HCT116 (cell line): ENCODE results near the gene SIAH2. TPM values are rescaled to one million over a fixed set of nuclear protein-coding genes. Genes with fewer than 3 reads are reported as not detected.

Source experiments
- ATAC-seq: fragments of 200-7000 bp; cut with Tn5 transposase; 2 replicates; pipeline ENCODE4 v1.9.1; 2020; ENCODE audit warnings: mild to moderate bottlenecking, moderate library complexity
- BruUV-seq: library from RNA; stranded (reverse); fragments of 400-500 nt; replicated peaks from 2 replicates; lab custom pipeline; 2021; lab: Mats Ljungman, UMichigan
- CTCF ChIA-PET: fragments of 300-600 bp; sonication (Branson Sonifier 250); formaldehyde crosslinking; loops from one replicate; lab custom pipeline; 2021; ENCODE audit warnings: antibody characterized with exemption; lab: Charles Lee
- POLR2A ChIA-PET: fragments of 300-600, 350-600 bp; sonication (Branson Sonifier 250); formaldehyde crosslinking; loops from one replicate; lab custom pipeline; 2021; ENCODE audit warnings: antibody characterized with exemption; lab: Charles Lee
- RAD21 ChIA-PET, 2 experiments: fragments of 300-600 bp; sonication (Branson Sonifier 250); formaldehyde crosslinking; loops; one replicate each; lab custom pipeline; 2023; ENCODE audit warnings: low total read pairs in 2 of 2; ENCODE audit not compliant: uncharacterized antibody in 2 of 2, unreplicated experiment in 2 of 2, low non-redundant PET in 1 of 2; lab: Charles Lee
- DNase-seq: peaks from one replicate; pipeline ENCODE4 v3.0.0-alpha.2; 2010; ENCODE audit warnings: low read depth, low spot score
- H2AFZ ChIP-seq: fragments of 200-600 bp; shearing (Covaris generic), sonication (generic); 2 replicates; pipeline ENCODE4 v1.6.1; 2017; ENCODE audit warnings: low read depth, mixed run types, mixed read lengths, antibody characterized with exemption, low read length; ENCODE audit not compliant: poor library complexity, severe bottlenecking
- H3K27ac ChIP-seq: 2 replicates; pipeline ENCODE4 v1.5.1; 2012; ENCODE audit warnings: low read depth, low read length
- H3K27me3 ChIP-seq: fragments of 200-600 bp; sonication (generic); 2 replicates; pipeline ENCODE4 v1.6.1; 2016; ENCODE audit warnings: mixed run types, low read length, mixed read lengths; ENCODE audit not compliant: insufficient read depth
- H3K36me3 ChIP-seq, 2 experiments: fragments of 200-500 bp in 1 of 2; fragments of 200-600 bp in 1 of 2; sonication (Bioruptor generic) in 1 of 2; sonication (generic) in 1 of 2; 2 replicates each; pipeline versions ENCODE4 v1.5.1 to v1.6.1; 2014 to 2016; ENCODE audit warnings: low read length in 2 of 2, inconsistent platforms in 1 of 2, mixed read lengths in 1 of 2, mixed run types in 1 of 2; ENCODE audit not compliant: insufficient read depth in 2 of 2, control insufficient read depth in 1 of 2
- H3K4me1 ChIP-seq, 2 experiments: fragments of 200-600 bp in 1 of 2; sonication (generic) in 1 of 2; 2 replicates each; pipeline versions ENCODE4 v1.5.1 to v1.6.1; 2012 to 2017; ENCODE audit warnings: low read length in 2 of 2, inconsistent platforms in 1 of 2, mild to moderate bottlenecking in 1 of 2, mixed read lengths in 1 of 2, mixed run types in 1 of 2, moderate library complexity in 1 of 2; ENCODE audit not compliant: insufficient read depth in 2 of 2, control insufficient read depth in 1 of 2
- H3K4me2 ChIP-seq: fragments of 200-600 bp; sonication (generic); 2 replicates; pipeline ENCODE4 v1.6.1; 2017; ENCODE audit warnings: mixed run types, low read length, mixed read lengths
- H3K4me3 ChIP-seq, 2 experiments: fragments of 200-600 bp in 1 of 2; sonication (generic) in 1 of 2; replicated peaks in 1 of 2; 2 replicates each; pipeline ENCODE4 v1.5.1; 2011 to 2016; ENCODE audit warnings: low read length in 2 of 2, control low read depth in 1 of 2, low read depth in 1 of 2, mild to moderate bottlenecking in 1 of 2, mixed read lengths in 1 of 2, mixed run types in 1 of 2
- H3K79me2 ChIP-seq: fragments of 200-600 bp; sonication (generic); 2 replicates; pipeline ENCODE4 v1.6.1; 2017; ENCODE audit warnings: mild to moderate bottlenecking, mixed run types, low read length, moderate library complexity, mixed read lengths; ENCODE audit not compliant: insufficient read depth
- H3K9ac ChIP-seq: fragments of 200-600 bp; sonication (generic); 2 replicates; pipeline ENCODE4 v1.6.1; 2016; ENCODE audit warnings: low read length, mixed read lengths
- H3K9me2 ChIP-seq: fragments of 200-600 bp; sonication (generic), shearing (Covaris generic); 2 replicates; pipeline ENCODE4 v1.6.1; 2017; ENCODE audit warnings: mixed run types, mild to moderate bottlenecking, moderate library complexity; ENCODE audit not compliant: insufficient read depth
- H3K9me3 ChIP-seq, 2 experiments: fragments of 200-500 bp in 1 of 2; fragments of 200-600 bp in 1 of 2; sonication (Bioruptor generic) in 1 of 2; sonication (generic) in 1 of 2; 2 replicates each; pipeline ENCODE4 v1.6.1; 2014 to 2017; ENCODE audit warnings: low read length in 2 of 2, mixed read lengths in 2 of 2, inconsistent platforms in 1 of 2, low read depth in 1 of 2, mild to moderate bottlenecking in 1 of 2, mixed run types in 1 of 2, moderate library complexity in 1 of 2; ENCODE audit not compliant: control insufficient read depth in 1 of 2, insufficient read depth in 1 of 2
- H4K20me1 ChIP-seq: fragments of 200-600 bp; sonication (generic), shearing (Covaris generic); 2 replicates; pipeline ENCODE4 v1.6.1; 2017; ENCODE audit warnings: mixed run types, mild to moderate bottlenecking, moderate library complexity; ENCODE audit not compliant: insufficient read depth
- ATF3 ChIP-seq: IDR thresholded peaks from 2 replicates; pipeline ENCODE4 v1.6.1; 2012
- CBX3 ChIP-seq: IDR thresholded peaks from 2 replicates; pipeline ENCODE4 v1.6.1; 2012; ENCODE audit warnings: low read depth
- ELF1 ChIP-seq: IDR thresholded peaks from 2 replicates; pipeline ENCODE4 v1.6.1; 2012; ENCODE audit warnings: low read depth, borderline replicate concordance
- EZH2phosphoT487 ChIP-seq: fragments of 200-600 bp; IDR thresholded peaks from 2 replicates; pipeline ENCODE4 v1.6.1; 2018; ENCODE audit warnings: antibody characterized with exemption, borderline replicate concordance
- FOSL1 ChIP-seq: IDR thresholded peaks from 2 replicates; pipeline ENCODE4 v1.6.1; 2012; ENCODE audit warnings: low read depth
- JUND ChIP-seq: IDR thresholded peaks from 2 replicates; pipeline ENCODE4 v1.6.1; 2012
- POLR2A ChIP-seq: IDR thresholded peaks from 2 replicates; pipeline ENCODE4 v1.7.0; 2011; ENCODE audit warnings: borderline replicate concordance; ENCODE audit not compliant: insufficient read depth, insufficient read length; ENCODE audit errors: extremely low read depth
- POLR2AphosphoS5 ChIP-seq: IDR thresholded peaks from 2 replicates; pipeline ENCODE4 v1.6.1; 2011; ENCODE audit warnings: mild to moderate bottlenecking, low read depth, low read length, moderate library complexity
- RAD21 ChIP-seq: IDR thresholded peaks from 2 replicates; pipeline ENCODE4 v1.6.1; 2012; ENCODE audit warnings: low read depth, mild to moderate bottlenecking
- REST ChIP-seq: IDR thresholded peaks from 2 replicates; pipeline ENCODE4 v1.6.1; 2012; ENCODE audit warnings: low read depth
- SP1 ChIP-seq: IDR thresholded peaks from 2 replicates; pipeline ENCODE4 v1.6.1; 2012; ENCODE audit warnings: low read depth
- TCF7L2 ChIP-seq: IDR thresholded peaks from 2 replicates; pipeline ENCODE4 v1.7.0; 2011; ENCODE audit warnings: borderline replicate concordance, inconsistent platforms; ENCODE audit not compliant: insufficient read depth, insufficient read length; ENCODE audit errors: extremely low read depth
- YY1 ChIP-seq: IDR thresholded peaks from 2 replicates; pipeline ENCODE4 v1.6.1; 2011; ENCODE audit warnings: low read length, low read depth, moderate library complexity, mild to moderate bottlenecking; ENCODE audit not compliant: insufficient replicate concordance; ENCODE audit errors: extremely low read depth
- intact Hi-C: fragments of 100-400 bp; cut with micrococcal nuclease; formaldehyde crosslinking; loops from 2 replicates; pipeline ENCODE4 v1.10.0; 2022
- total RNA-seq: library from RNA; stranded (reverse); gene quantifications from one replicate; pipeline ENCODE4 v1.2.1, GENCODE V29; 2021; ENCODE audit not compliant: unreplicated experiment
- TF ChIP-seq, protein P1 (sequence below): IDR thresholded peaks from 2 replicates; pipeline ENCODE4 v1.6.1; 2012

The SIAH2 gene
- total RNA-seq, 1 experiment from 2014 or later = 39.9 TPM

DNA sequence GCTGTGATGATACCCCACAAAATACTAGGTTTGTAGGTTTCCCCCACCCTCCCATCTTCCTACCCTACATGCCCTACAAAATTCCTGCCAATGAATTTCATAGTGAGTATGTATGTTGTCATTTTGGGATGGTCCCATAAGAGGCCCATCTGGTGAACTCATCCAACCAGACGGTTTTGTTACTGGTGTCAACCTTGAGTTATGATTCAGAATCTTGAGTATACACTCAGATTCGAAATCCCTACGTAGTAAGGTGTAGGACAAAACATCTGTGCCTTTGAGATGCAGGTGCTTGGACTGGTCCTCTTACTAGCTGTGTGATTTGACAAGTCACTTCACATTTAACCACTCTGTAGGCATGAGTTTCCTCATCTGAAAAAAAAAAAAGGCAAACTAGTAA, 3.6 kb downstream of the SIAH2 start:
- H3K27ac ChIP-seq = no peak overlapping the region
- ATAC-seq = no peak
- no peak for DNase-seq
- ChIA-PET POLR2A (no interaction called here), CTCF (interaction anchor here (0.7 kb wide), 1 partner anchor 46 kb away, joined by 3 read pairs; no protein-coding TSS in a partner anchor), RAD21 (no interaction called here)
- no peaks in the 10 kb centered on the region for H3K9me2 ChIP-seq
- no peak overlapping the region for H3K9ac ChIP-seq
- peaks cover 7% of the 10 kb centered on the region; the same call in 1 of the 2 replicates for H4K20me1 ChIP-seq
- H3K4me2 ChIP-seq = peak overlapping the region; percentile 95; the same call in 1 of the 2 replicates
- H2AFZ ChIP-seq = no peak overlapping the region
- 0 out of 4 replicates have a peak, but pooled peaks cover 0 to 4% of the 10 kb centered on the region in 2 experiments for H3K36me3 ChIP-seq
- intact Hi-C loops = no loop called here
- H3K27me3 ChIP-seq = no peaks in the 10 kb centered on the region
- peaks cover 14 to 36% of the 10 kb centered on the region in 2 experiments for H3K4me1 ChIP-seq
- H3K4me3 ChIP-seq = no peak overlapping the region
- no TSS peak for BruUV-seq
- peaks cover 78% of the 10 kb centered on the region for H3K79me2 ChIP-seq
- TF ChIP-seq JUND (no peak), ELF1 (no peak), POLR2AphosphoS5 (no peak), TCF7L2 (no peak), ATF3 (no peak), SP1 (no peak), EZH2phosphoT487 (no peak), REST (no peak), POLR2A (no peak), RAD21 (no peak), CBX3 (no peak), YY1 (no peak), FOSL1 (no peak)
- TF ChIP-seq, protein P1, sequence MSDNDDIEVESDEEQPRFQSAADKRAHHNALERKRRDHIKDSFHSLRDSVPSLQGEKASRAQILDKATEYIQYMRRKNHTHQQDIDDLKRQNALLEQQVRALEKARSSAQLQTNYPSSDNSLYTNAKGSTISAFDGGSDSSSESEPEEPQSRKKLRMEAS = no peak
- no peaks in the 10 kb centered on the region for H3K9me3 ChIP-seq
